ENCODE data around the gene FCER2.

FCER2 gene

DNA sequence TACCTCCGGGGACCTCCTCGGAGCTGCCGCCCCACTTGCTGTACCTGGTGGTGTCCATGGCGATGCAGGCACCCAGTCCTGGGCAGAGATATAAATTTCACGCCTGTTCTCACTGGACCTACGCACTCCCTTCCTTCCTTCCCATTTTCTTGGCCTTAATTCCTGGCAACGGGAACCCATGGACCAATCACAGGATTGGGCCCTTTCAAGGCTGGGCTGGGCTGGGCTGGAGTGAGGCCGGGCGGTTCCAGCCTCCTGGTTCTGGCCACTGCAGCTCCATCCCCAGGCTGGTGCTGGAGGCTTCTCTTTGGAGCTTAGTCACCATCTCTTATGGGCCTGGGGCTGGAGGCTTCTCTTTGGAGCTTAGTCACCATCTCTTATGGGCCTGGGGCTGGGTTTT, 30.1 kb upstream of the FCER2 start, which contains the start of gene CLEC4G:
CLEC4G (minus strand) TSS at position 66 of the 400 bp plus-strand sequence; CDS start at position 58, 8 bp downstream.
- DNase-seq: no peak

GRCh38 chr19:7731615-7732014, 29.7 kb upstream of the FCER2 start:
- no peak for DNase-seq

GRCh38 chr19:7731218-7731595, 29.3 kb upstream of the FCER2 start:
- DNase-seq: no peak

DNA sequence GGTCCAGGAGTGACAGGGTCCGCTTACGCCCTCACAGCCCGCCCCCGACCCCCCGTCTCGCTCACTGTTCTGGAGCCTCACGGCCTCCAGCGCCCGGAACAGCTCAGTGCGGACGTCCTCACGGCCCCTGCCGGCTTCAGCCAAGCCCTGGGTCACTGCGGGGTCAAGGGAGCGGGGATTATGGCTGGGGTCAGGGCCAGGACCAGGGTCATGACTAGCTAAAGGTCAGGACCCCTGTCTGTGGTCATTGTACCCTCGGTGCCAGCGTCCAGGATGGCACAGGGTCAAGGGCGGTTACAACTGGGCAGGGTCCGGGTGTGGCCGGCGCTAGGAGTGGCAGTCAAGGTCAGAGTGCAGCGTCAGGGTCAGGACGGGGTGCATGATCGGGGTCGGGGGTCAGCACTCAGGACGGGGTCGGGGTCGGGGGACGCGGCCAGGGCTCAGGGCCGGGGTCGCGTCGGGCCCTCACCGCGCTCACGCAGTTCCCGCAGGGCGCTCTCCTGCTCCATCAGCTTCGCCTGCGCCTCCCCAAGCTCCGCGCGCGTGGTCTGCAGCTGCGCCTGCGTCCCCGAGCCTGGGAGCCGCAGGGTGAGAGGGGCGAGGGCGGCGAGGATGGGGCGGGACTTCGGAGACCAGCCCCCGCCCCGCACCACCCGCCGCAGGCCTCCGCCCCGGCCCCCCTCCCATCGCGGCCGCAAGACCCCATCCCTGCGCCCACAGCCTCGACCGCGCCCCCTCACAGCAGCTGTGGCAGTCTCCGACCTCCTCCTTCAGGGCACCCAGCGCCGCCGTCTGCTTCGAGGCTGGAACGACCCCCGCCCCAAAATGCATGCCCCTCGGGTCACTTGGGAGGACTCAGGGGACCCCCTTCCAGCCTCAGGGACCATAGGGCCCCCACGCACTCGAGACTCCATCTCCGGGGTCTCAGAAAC, 28.6 kb upstream of the FCER2 start:
- no peak for DNase-seq

DNA sequence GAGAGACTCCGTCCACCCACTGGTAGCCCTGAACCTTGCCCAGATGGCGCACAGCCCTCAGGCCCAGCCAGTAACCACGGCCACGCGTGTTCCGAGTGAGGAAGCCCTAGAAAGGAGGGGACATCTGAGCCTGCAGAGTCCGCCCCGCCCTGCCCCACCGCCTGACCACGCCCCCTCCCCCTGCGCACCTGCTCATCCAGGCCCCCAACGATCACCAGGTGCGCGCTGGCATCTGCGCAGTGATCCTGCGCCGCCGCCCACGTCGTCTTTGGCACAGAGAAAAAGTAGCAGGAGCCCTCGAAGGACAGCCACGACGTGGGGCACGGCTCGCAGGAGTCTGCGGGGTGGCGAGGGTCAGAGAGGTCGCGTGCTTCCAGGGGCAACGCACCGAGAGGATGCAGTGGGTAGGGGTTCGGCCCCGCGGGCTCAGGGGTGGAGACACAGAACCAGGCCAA, 27.9 kb upstream of the FCER2 start:
- DNase-seq: no peak

- no peak for DNase-seq
Observed at GRCh38 chr19:7729211-7729610, 27.3 kb upstream of the FCER2 start.

GRCh38 chr19:7725791-7726190, 23.9 kb upstream of the FCER2 start:
- no peak for DNase-seq

- DNase-seq: no peak
Observed at GRCh38 chr19:7722231-7722651, 20.3 kb upstream of the FCER2 start.

DNA sequence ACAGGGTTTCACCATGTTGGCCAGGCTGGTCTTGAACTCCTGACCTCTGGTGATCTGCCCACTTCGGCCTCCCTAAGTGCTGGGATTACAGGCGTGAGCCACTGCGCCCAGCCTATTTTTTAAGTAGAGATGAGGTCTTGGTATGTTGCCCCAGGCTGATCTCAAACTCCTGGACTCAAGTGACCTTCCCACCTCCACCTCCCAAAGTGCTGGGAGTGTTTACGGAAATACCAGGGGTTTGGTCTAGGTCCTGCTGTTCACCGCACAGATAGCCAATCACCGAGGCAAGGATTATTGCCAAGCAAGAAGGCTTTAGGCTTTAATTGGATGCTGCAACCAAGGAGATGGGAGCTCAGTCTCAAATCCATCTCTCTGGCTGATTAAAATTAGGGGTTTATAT, 18.4 kb upstream of the FCER2 start:
- no peak for DNase-seq

DNA sequence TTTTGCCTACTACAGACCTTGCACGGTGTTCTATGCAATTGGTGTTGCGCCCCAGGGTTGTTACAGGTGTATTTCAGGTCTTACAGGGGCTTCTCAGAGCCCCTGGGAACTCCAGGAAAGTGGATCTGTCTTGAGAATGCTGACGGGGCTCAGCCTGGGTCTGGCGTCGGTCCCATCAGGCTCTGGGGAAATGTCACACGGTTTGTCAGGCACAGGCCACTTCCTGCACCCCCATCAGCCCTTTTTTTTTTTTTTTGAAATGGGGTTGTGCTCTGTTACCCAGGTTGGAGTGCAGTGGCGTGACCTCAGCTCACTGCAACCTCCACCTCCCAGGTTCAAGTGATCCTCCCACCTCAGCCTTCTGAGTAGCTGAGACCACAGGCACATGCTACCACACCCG, 16.7 kb upstream of the FCER2 start:
- no peak for DNase-seq

- DNase-seq: no peak
Observed at GRCh38 chr19:7716762-7717161, 14.8 kb upstream of the FCER2 start.

GRCh38 chr19:7715671-7716070, 13.7 kb upstream of the FCER2 start:
- no peak for DNase-seq

DNA sequence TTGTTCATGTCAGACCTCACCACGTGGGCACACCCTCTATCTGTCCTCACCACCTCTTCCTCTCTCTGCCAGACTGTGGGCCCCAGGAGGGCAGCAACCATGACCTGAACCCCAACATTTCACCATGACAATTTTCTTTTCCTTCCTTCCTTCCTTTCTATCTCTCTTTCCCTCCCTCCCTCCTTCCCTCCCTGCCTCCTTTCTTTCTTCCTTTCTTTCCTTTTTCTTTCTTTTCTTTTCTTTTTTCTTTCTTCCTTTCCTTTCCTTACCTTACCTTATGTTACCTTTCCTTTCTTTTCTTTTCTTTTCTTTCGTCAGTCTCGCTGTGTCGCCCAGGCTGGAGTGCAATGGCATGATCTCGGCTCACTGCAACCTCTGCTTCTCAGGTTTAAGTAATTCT, 8.7 kb upstream of the FCER2 start:
- DNase-seq: no peak

- DNase-seq: no peak
Observed at GRCh38 chr19:7709932-7710460, 8.1 kb upstream of the FCER2 start.

DNA sequence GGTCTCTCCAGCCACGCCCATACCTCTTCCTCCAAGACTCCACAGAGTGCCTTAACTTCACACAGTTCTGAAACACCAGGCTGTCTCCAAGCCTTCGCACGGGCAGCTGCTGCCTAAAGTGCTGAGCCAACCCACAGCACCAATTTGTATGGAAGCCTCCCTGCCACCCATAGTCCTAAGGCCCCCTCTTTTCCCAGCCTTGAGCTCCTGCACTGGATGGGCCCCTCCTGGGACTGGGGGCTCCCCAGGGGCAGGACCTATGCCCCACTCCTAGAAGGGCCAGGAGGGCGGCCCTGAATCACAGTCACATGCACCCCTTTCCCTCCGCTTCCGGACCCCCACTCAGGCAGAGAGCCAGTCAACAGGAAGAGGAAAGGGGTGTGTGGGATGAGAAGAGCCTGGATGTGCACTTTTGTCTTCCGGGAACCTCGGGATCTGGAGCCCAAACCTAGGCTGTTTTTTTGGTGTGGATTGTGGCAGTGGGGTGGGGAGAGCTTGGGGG, 5.1 kb upstream of the FCER2 start:
- DNase-seq: no peak

- no peak for DNase-seq
Observed at GRCh38 chr19:7706188-7706954, 4.4 kb upstream of the FCER2 start.

DNA sequence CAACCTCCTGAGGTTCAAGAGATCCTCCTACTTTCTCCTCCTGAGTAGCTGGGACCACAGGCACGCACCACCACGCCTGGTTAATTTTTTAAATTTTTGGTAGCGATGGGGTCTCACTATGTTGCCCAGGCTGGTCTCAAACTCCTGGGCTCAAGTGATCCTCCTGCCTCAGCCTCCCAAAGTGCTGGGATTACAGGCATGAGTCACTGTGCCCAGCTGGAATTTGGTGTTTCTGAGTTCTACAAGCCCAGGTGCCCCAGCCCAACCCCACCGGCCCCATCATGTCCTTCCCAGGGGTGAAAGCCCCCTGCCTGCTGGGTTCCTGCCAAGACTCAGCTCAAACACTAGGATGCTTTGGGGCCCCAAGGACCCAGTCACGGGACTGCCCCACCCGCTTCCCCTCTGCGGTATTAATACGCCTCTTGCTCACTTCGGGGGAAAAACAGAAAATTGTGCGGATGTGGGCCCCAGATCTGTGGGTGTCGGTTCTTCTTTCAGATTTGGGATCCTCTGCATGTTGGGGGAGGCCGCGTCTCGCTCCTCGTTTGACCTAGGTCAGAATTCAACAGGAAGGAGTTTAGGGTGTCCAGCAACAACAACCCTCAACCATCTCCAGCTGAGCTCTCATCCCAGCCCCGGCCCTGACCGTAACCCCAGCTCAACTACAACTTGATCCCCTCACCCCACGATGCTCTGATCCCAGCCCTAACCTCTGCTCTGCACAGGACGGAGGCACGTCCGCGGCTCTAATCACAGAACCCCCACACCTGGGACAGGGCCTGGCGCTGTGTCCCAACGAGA, 3.7 kb upstream of the FCER2 start:
- DNase-seq: peak; percentile 78 to 80

DNA sequence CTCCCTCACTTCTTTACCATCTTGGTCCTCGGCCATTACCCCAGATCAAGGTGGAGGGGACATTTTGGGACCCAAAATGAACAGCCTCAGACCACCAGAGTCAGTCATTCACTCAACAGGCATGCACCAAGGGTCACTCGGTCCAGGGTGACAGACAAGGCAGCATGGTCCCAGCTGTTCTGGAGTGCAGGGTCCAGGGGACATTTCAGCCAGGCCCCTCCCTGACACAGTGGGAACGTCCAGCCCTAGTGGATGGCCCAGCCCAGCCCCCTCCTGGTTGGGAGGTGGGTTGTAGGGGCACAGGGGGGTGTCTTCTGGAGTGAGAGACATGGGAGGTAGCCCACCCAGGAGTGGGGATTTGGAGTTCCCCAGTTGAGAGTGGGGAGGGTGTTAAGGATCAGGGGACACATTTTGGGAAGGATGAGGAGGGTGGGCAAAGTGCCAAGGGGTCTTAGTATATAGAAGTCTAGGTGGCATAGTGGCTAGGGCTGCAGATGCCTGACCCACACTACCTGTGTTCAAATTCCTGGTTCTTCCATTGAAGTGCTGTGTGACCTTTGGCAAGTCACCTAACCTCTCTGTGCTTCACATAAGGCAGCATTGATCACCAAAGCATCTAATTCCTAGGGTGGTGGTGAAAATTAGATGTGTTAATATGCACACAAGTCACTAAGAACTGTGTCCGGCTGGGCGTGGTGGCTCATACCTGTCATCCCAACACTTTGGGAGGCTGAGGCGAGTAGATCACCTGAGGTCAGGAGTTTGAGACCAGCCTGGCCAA, 2.5 kb upstream of the FCER2 start:
- no peak for DNase-seq

DNA sequence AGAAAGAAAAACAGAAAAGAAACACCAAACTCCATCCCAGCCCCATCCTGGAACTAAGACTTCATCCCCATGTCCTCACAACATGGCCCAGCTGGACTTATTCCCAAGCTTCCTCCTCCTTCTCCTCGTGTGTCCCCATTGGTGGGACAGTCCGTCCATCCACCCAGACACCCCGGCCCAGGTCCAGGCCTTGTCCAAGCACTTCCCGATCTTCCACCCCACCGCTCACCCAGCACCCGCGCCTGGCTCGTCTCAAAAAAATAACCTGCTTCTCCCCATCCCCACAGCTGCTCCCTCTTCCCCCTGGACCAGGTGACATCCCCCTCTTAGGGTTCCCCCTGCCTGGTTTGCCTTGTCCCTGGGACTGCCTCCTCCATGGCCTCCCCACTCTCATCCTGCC, 1.4 kb upstream of the FCER2 start:
- no peak for DNase-seq

GRCh38 chr19:7701049-7701653, 780 bp downstream of the FCER2 start:
- no peak for DNase-seq

All from activated T-cell treated with anti-CD3 and anti-CD28 coated beads, Interleukin-2, amount 50 U/mL, for 48 hours (primary cell).